RWPE1 (cell line): ENCODE data around the gene ATP11C.
"Not testable (repeated sequence)": the region's sequence is repeated elsewhere in the genome, so short reads cannot be mapped to it uniquely, and the experiment has no call there.

Source experiments
- CTCF ChIA-PET: fragments of 350-600 bp; sonication (Branson Sonifier 250); formaldehyde crosslinking; extraction: SDS; loops from one replicate; lab custom pipeline; 2021; lab: Yijun Ruan, JAX
- POLR2A ChIA-PET: fragments of 400-600 bp; formaldehyde crosslinking; extraction: SDS; loops from one replicate; lab custom pipeline; 2020; ENCODE audit warnings: antibody characterized with exemption; ENCODE audit not compliant: low non-redundant PET; lab: Yijun Ruan, JAX
- DNase-seq: peaks from one replicate; pipeline ENCODE4 v3.0.0; 2012; ENCODE audit warnings: low spot score
- H3K27ac ChIP-seq: fragments of 450-650 bp; 2 replicates; pipeline ENCODE4 v1.5.1; 2017
- CTCF ChIP-seq: fragments of 450-650 bp; conservative IDR thresholded peaks from 2 replicates; pipeline ENCODE4 v1.5.1; 2017; ENCODE audit warnings: low read depth, mild to moderate bottlenecking

Gene ATP11C

GRCh38 chrX:139967750-139968149 lies 34.9 kb upstream of the ATP11C start:
- ChIA-PET POLR2A (no interaction called here), CTCF (no interaction called here)
- H3K27ac ChIP-seq, result no peak overlapping the region
- TF ChIP-seq CTCF, result no peak
- no peak for DNase-seq

GRCh38 chrX:139967300-139967699 lies 34.4 kb upstream of the ATP11C start:
- ChIA-PET POLR2A (no interaction called here), CTCF (no interaction called here)
- H3K27ac ChIP-seq, result no peak overlapping the region
- DNase-seq, result no peak
- no peak for TF ChIP-seq CTCF

GRCh38 chrX:139966159-139966558 lies 33.3 kb upstream of the ATP11C start:
- POLR2A ChIA-PET, H3K27ac ChIP-seq, DNase-seq: not testable (repeated sequence)
- CTCF ChIA-PET, result interaction anchor here (0.6 kb wide), 1 partner anchor 103 kb away, joined by 3 read pairs; no protein-coding TSS in a partner anchor

- CTCF ChIA-PET, result no interaction called here
- TF ChIP-seq CTCF, result no peak
- no peak within 1 kb of the TSS for H3K27ac ChIP-seq
- no peak for DNase-seq
- POLR2A ChIA-PET, result no interaction called here
Measured at GRCh38 chrX:139965421-139965820, 32.6 kb upstream of the ATP11C start, which contains the start of gene CXorf66. Gene CXorf66, minus strand, starts transcription at chrX:139965521. Its CDS starts 25 bp downstream, at chrX:139965496.

GRCh38 chrX:139961091-139961490 lies 28.2 kb upstream of the ATP11C start:
- DNase-seq, H3K27ac ChIP-seq, POLR2A ChIA-PET, CTCF ChIA-PET: not testable (repeated sequence)

GRCh38 chrX:139949703-139950102 lies 16.9 kb upstream of the ATP11C start:
- no peak overlapping the region for H3K27ac ChIP-seq
- DNase-seq, result no peak
- ChIA-PET CTCF (no interaction called here), POLR2A (no interaction called here)
- TF ChIP-seq CTCF, result no peak

GRCh38 chrX:139945075-139945474 lies 12.2 kb upstream of the ATP11C start:
- POLR2A ChIA-PET, result no interaction called here
- H3K27ac ChIP-seq, result no peak overlapping the region
- no peak for TF ChIP-seq CTCF
- DNase-seq, result no peak
- CTCF ChIA-PET, result no interaction called here

GRCh38 chrX:139936259-139936658 lies 3.4 kb upstream of the ATP11C start:
- ChIA-PET CTCF (no interaction called here), POLR2A (no interaction called here)
- no peak for TF ChIP-seq CTCF
- H3K27ac ChIP-seq, result no peak overlapping the region
- DNase-seq, result no peak
